ENCODE data around the gene HSPG2.

Gene HSPG2

DNA sequence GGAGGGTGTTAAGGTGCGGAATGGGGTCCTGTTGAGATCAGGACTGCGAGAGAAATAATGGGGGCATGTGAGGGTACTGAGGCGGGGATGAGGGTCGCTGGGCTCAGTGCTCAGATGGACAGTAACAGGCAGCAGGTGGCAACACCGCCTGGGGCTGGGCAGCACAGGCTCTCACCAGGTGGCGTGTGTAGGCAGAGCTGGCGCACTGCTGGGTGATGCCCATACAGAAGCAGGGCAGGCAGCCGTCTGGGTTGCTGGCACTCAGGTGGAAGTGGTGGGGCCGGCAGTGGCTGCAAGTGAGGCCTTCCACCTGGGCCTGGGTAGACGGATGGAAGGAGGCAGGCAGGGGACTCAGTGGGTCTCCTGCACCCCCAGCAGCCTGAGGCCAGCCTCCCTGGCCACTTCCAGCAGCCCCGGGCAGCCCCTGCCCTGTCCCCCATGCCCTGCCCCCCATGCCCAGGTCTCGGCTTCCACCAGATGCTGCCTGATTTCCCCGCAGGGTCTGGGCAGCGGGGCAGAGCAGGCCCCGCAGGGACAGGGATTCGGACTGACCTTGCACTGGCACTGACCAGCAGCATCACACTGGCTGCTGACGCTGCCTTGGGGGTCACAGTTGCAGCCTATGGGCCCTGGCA lies 64.5 kb downstream of the HSPG2 start:
- Histone ChIP-seq H3K27ac (no peak overlapping the region), H2AFZ (ENCODE audit: low read depth) (no peak overlapping the region), H3K4me3 (IDR thresholded peaks at IDR 0.05; ENCODE audit: insufficient read depth, low read depth, low read length) (no peak overlapping the region), H3K79me2 (ENCODE audit: insufficient read depth, low read depth) (no peaks in the 10 kb centered on the region), H4K20me1 (ENCODE audit: insufficient read depth) (no peaks in the 10 kb centered on the region), H3K4me2 (no peak overlapping the region), H3K9ac (no peak overlapping the region), H3K27me3 (ENCODE audit: insufficient read depth, low read depth) (no peaks in the 10 kb centered on the region; the same call in 1 of the 2 replicates), H3K36me3 (ENCODE audit: insufficient read depth) (no peaks in the 10 kb centered on the region), H3K4me1 (ENCODE audit: low read depth, poor library complexity, severe bottlenecking) (peaks cover 12% of the 10 kb centered on the region)
- TF ChIP-seq, protein P1, sequence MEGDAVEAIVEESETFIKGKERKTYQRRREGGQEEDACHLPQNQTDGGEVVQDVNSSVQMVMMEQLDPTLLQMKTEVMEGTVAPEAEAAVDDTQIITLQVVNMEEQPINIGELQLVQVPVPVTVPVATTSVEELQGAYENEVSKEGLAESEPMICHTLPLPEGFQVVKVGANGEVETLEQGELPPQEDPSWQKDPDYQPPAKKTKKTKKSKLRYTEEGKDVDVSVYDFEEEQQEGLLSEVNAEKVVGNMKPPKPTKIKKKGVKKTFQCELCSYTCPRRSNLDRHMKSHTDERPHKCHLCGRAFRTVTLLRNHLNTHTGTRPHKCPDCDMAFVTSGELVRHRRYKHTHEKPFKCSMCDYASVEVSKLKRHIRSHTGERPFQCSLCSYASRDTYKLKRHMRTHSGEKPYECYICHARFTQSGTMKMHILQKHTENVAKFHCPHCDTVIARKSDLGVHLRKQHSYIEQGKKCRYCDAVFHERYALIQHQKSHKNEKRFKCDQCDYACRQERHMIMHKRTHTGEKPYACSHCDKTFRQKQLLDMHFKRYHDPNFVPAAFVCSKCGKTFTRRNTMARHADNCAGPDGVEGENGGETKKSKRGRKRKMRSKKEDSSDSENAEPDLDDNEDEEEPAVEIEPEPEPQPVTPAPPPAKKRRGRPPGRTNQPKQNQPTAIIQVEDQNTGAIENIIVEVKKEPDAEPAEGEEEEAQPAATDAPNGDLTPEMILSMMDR (conservative IDR thresholded peaks at IDR 0.05; ENCODE audit: low read depth, low read length): no peak

DNA sequence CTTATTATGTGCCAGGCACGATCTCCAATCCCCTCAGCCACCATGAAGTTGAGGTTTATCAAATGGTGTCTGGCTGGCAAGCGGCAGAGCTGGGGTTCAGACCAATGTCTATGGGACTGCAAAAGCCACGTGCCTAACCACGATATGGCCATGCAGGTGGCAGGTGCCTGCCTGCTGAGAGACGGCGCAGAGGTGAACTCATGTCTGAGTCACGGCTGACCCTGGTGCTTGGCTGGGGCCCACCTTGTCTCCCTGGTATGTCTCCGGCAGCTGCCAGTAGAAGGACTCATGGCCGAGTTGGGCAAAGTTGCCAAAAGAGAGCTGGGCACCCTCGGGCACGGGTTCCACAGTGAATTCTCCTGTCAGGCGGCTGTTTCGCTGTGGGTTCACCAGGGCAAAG lies 65.2 kb downstream of the HSPG2 start:
- Histone ChIP-seq H3K79me2 (ENCODE audit: insufficient read depth, low read depth) (no peaks in the 10 kb centered on the region), H4K20me1 (ENCODE audit: insufficient read depth) (no peaks in the 10 kb centered on the region), H3K4me3 (IDR thresholded peaks at IDR 0.05; ENCODE audit: insufficient read depth, low read depth, low read length) (no peak overlapping the region), H3K4me1 (ENCODE audit: low read depth, poor library complexity, severe bottlenecking) (peaks cover 18% of the 10 kb centered on the region), H3K9ac (no peak overlapping the region), H3K27me3 (ENCODE audit: insufficient read depth, low read depth) (no peaks in the 10 kb centered on the region; the same call in 1 of the 2 replicates), H3K36me3 (ENCODE audit: insufficient read depth) (no peaks in the 10 kb centered on the region), H3K27ac (no peak overlapping the region), H3K4me2 (no peak overlapping the region), H2AFZ (ENCODE audit: low read depth) (no peak overlapping the region)
- TF ChIP-seq, protein P1 (conservative IDR thresholded peaks at IDR 0.05; ENCODE audit: low read depth, low read length): no peak

DNA sequence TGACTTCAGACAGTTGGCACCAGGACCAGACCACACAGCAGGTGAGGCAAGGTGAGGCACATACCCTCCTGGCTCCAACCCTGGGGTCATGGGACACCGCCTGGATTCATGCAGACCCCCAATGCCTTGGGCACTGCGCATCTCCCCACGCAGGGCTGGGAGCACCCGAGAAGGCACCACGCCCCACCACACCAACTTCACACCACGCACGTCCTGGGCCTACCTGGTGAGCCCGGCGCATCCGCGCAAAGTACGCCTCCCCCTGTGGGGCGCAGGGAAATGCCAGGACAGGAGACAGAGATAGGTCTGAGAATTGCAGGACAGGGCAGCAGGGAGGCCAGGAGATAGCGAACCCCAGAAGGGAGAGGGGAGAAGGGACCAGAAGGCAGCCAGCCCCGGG lies 66.5 kb downstream of the HSPG2 start:
- no peak overlapping the region for H3K9ac ChIP-seq
- no peaks in the 10 kb centered on the region for H3K36me3 ChIP-seq (ENCODE audit: insufficient read depth)
- no peak overlapping the region for H3K4me3 ChIP-seq (IDR thresholded peaks at IDR 0.05; ENCODE audit: insufficient read depth, low read depth, low read length)
- H3K27me3 ChIP-seq (ENCODE audit: insufficient read depth, low read depth): no peaks in the 10 kb centered on the region
- no peaks in the 10 kb centered on the region for H3K79me2 ChIP-seq (ENCODE audit: insufficient read depth, low read depth)
- no peak overlapping the region for H3K4me2 ChIP-seq
- no peak overlapping the region for H2AFZ ChIP-seq (ENCODE audit: low read depth)
- TF ChIP-seq, protein P1 (conservative IDR thresholded peaks at IDR 0.05; ENCODE audit: low read depth, low read length): no peak
- no peaks in the 10 kb centered on the region for H4K20me1 ChIP-seq (ENCODE audit: insufficient read depth)
- H3K27ac ChIP-seq: no peak overlapping the region
- peaks cover 31% of the 10 kb centered on the region for H3K4me1 ChIP-seq (ENCODE audit: low read depth, poor library complexity, severe bottlenecking)

DNA sequence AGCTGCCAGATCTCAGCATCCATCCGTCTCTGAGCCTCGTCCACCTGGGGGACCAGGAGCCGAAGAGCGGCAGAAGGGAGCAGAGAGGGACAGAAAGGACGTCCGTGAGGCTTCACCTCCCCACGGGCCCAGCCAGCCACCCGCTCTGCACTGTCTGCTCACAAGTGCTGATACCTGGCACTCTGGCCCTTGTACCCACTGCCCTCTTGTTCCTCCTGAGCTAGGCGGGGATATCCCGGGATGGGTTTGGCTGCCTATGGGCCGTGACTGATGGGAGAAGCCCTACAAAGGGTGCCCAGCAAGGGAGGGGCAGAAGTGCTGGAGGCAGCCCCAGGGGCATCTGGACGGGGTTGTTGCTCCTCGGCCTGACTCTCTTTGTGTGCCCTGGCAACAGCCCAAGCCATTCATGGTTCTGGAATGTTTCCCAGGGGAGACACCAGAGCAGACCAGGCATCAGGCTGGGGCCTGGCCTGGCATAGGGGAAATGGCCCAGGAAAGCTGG lies 67.4 kb downstream of the HSPG2 start:
- TF ChIP-seq, protein P1 (conservative IDR thresholded peaks at IDR 0.05; ENCODE audit: low read depth, low read length): no peak
- Histone ChIP-seq H3K9ac (no peak overlapping the region), H4K20me1 (ENCODE audit: insufficient read depth) (no peaks in the 10 kb centered on the region), H3K36me3 (ENCODE audit: insufficient read depth) (no peaks in the 10 kb centered on the region), H2AFZ (ENCODE audit: low read depth) (no peak overlapping the region), H3K4me2 (no peak overlapping the region), H3K27ac (no peak overlapping the region), H3K79me2 (ENCODE audit: insufficient read depth, low read depth) (no peaks in the 10 kb centered on the region), H3K4me3 (IDR thresholded peaks at IDR 0.05; ENCODE audit: insufficient read depth, low read depth, low read length) (no peak overlapping the region), H3K4me1 (ENCODE audit: low read depth, poor library complexity, severe bottlenecking) (peaks cover 38% of the 10 kb centered on the region), H3K27me3 (ENCODE audit: insufficient read depth, low read depth) (no peaks in the 10 kb centered on the region)

All from KMS-11 (cell line).